Activated T-helper 9 cell treated with anti-CD3 and anti-CD28 coated beads, Interleukin-2, amount 50 U/mL, for 16 hours (primary cell): ENCODE data around the gene CCDC33.
"Not testable (repeated sequence)": the region's sequence is repeated elsewhere in the genome, so short reads cannot be mapped to it uniquely, and the experiment has no call there.

Experiments used
- DNase-seq: peaks from one replicate; pipeline ENCODE4 v3.0.0-alpha.2; 2020; ENCODE audit warnings: low read depth

Gene CCDC33

GRCh38 chr15:74336061-74337005 lies 100.2 kb downstream of the CCDC33 start:
- DNase-seq: no peak

- no peak for DNase-seq
Measured at GRCh38 chr15:74337146-74337545, 101.0 kb downstream of the CCDC33 start.

- DNase-seq: no peak
Measured at GRCh38 chr15:74337607-74338211, 101.6 kb downstream of the CCDC33 start.

GRCh38 chr15:74338676-74339075 lies 102.5 kb downstream of the CCDC33 start:
- no peak for DNase-seq

GRCh38 chr15:74339371-74339770 lies 103.2 kb downstream of the CCDC33 start:
- no peak for DNase-seq

GRCh38 chr15:74340150-74340549 lies 104.0 kb downstream of the CCDC33 start:
- no peak for DNase-seq

- DNase-seq: no peak
Measured at GRCh38 chr15:74343127-74343796, 107.1 kb downstream of the CCDC33 start.

GRCh38 chr15:74343797-74344127 lies 107.6 kb downstream of the CCDC33 start:
- no peak for DNase-seq

- no peak for DNase-seq
Measured at GRCh38 chr15:74345051-74345450, 108.9 kb downstream of the CCDC33 start.

GRCh38 chr15:74347757-74348250 lies 111.7 kb downstream of the CCDC33 start:
- DNase-seq: no peak

GRCh38 chr15:74349241-74349778 lies 113.2 kb downstream of the CCDC33 start:
- DNase-seq: no peak

- no peak for DNase-seq
Measured at GRCh38 chr15:74350295-74351275, 114.5 kb downstream of the CCDC33 start.

GRCh38 chr15:74351670-74352069 lies 115.5 kb downstream of the CCDC33 start:
- no peak for DNase-seq

GRCh38 chr15:74352393-74352910 lies 116.3 kb downstream of the CCDC33 start:
- DNase-seq: no peak

- not testable (repeated sequence) for DNase-seq
Measured at GRCh38 chr15:74353992-74354391, 117.9 kb downstream of the CCDC33 start.

- not testable (repeated sequence) for DNase-seq
Measured at GRCh38 chr15:74356050-74356449, 119.9 kb downstream of the CCDC33 start.

GRCh38 chr15:74357514-74357913 lies 121.4 kb downstream of the CCDC33 start:
- not testable (repeated sequence) for DNase-seq

GRCh38 chr15:74359376-74359775 lies 123.2 kb downstream of the CCDC33 start:
- not testable (repeated sequence) for DNase-seq

GRCh38 chr15:74360855-74361254 lies 124.7 kb downstream of the CCDC33 start:
- not testable (repeated sequence) for DNase-seq

GRCh38 chr15:74362482-74362881 lies 126.4 kb downstream of the CCDC33 start:
- no peak for DNase-seq
